Fibroblast of lung (primary cell): ENCODE data around the gene AMBP.

Source experiments
- CTCF ChIP-seq, 2 donors: IDR thresholded peaks in 1 of 2; conservative IDR thresholded peaks in 1 of 2; 1 replicate in 1 of 2; 2 replicates in 1 of 2; pipeline ENCODE4 v1.5.1; 2011 to 2012; ENCODE audit warnings: low read length in 2 of 2, control low read depth in 1 of 2, inconsistent platforms in 1 of 2, low read depth in 1 of 2, mild to moderate bottlenecking in 1 of 2
- EZH2 ChIP-seq: IDR thresholded peaks from 2 replicates; pipeline ENCODE4 v1.5.1; 2012; ENCODE audit warnings: low read length, control low read depth, mild to moderate bottlenecking; ENCODE audit errors: missing control alignments

GRCh38 chr9:114123031-114123977 is 45.2 kb upstream of the AMBP start:
- TF ChIP-seq EZH2 (no peak), CTCF (conservative IDR thresholded peaks at IDR 0.05 in 1 of 2, IDR thresholded peaks at IDR 0.05 in 1 of 2; ENCODE audit: low read depth in 1 of 2, low read length in 2 of 2) (no peak)
